GM10266 (cell line): ENCODE results near the gene FAM89B.

Source experiments
- DNase-seq: peaks from one replicate; pipeline ENCODE4 v3.0.0; 2012; ENCODE audit errors: extremely low spot score
- CTCF ChIP-seq: IDR thresholded peaks from 2 replicates; pipeline ENCODE4 v1.5.1; 2012; ENCODE audit warnings: mild to moderate bottlenecking, low read depth; ENCODE audit not compliant: control insufficient read depth, insufficient read depth; ENCODE audit errors: missing control alignments

The FAM89B gene

GRCh38 chr11:65596520-65596919 is 24.2 kb downstream of the FAM89B start:
- DNase-seq: no peak
- no peak for TF ChIP-seq CTCF

- TF ChIP-seq CTCF: no peak
- no peak for DNase-seq
Observed at GRCh38 chr11:65598258-65598699, 25.9 kb downstream of the FAM89B start.

- DNase-seq: no peak
Observed at GRCh38 chr11:65599216-65599954, 27.0 kb downstream of the FAM89B start.

GRCh38 chr11:65599955-65600246 is 27.6 kb downstream of the FAM89B start:
- TF ChIP-seq CTCF: no peak
- DNase-seq: no peak

More at GRCh38 chr11:65599216-65599954, 27.0 kb downstream of the FAM89B start:
- TF ChIP-seq CTCF: no peak

- TF ChIP-seq CTCF: no peak
Observed at GRCh38 chr11:65604258-65604657, 31.9 kb downstream of the FAM89B start.

GRCh38 chr11:65606876-65607613 is 34.7 kb downstream of the FAM89B start:
- no peak for DNase-seq
- no peak for TF ChIP-seq CTCF

More at GRCh38 chr11:65604258-65604657, 31.9 kb downstream of the FAM89B start:
- no peak for DNase-seq
